GM12878 (cell line): ENCODE results near the gene B4GALNT2. TPM values are rescaled to one million over a fixed set of nuclear protein-coding genes. Genes with fewer than 3 reads are reported as not detected.

Experiments used
- BMI1 ChIP-seq: fragments of 450-650 bp; IDR thresholded peaks from 2 replicates; pipeline ENCODE4 v1.6.1; 2016; ENCODE audit warnings: mild to moderate bottlenecking, moderate library complexity, borderline replicate concordance
- ELK1 ChIP-seq: IDR thresholded peaks from 2 replicates; pipeline ENCODE4 v1.6.1; 2012; ENCODE audit warnings: low read depth, low read length, improper control_type of control experiment
- EP300 ChIP-seq, 2 experiments: fragments of 150-350 bp in 1 of 2; IDR thresholded peaks; 2 replicates each; pipeline ENCODE4 v1.6.1; 2011 to 2012; ENCODE audit warnings: low read depth in 2 of 2, low read length in 2 of 2, borderline replicate concordance in 1 of 2, improper control_type of control experiment in 1 of 2, inconsistent platforms in 1 of 2; ENCODE audit not compliant: control insufficient read depth in 1 of 2
- NFXL1 ChIP-seq: fragments of 450-650 bp; IDR thresholded peaks from 2 replicates; pipeline ENCODE4 v1.6.1; 2017; ENCODE audit warnings: antibody characterized with exemption, mild to moderate bottlenecking, borderline replicate concordance
- POLR2AphosphoS2 ChIP-seq: IDR thresholded peaks from 2 replicates; pipeline ENCODE4 v1.6.1; 2011; ENCODE audit warnings: low read depth, mild to moderate bottlenecking, low read length, improper control_type of control experiment, moderate library complexity
- RCOR1 ChIP-seq: conservative IDR thresholded peaks from 2 replicates; pipeline ENCODE4 v1.6.1; 2012; ENCODE audit warnings: low read depth, low read length, improper control_type of control experiment
- SPI1 ChIP-seq: IDR thresholded peaks from 2 replicates; pipeline ENCODE4 v1.6.1; 2011; ENCODE audit warnings: low read depth, mild to moderate bottlenecking, low read length, moderate library complexity, borderline replicate concordance; ENCODE audit not compliant: insufficient read depth
- USF2 ChIP-seq: IDR thresholded peaks from 2 replicates; pipeline ENCODE4 v1.6.1; 2011; ENCODE audit warnings: low read depth, low read length, improper control_type of control experiment, borderline replicate concordance
- YY1 ChIP-seq: IDR thresholded peaks from 2 replicates; pipeline ENCODE4 v1.6.1; 2011; ENCODE audit warnings: low read depth, mild to moderate bottlenecking, low read length
- ZBTB11 ChIP-seq: fragments of 450-650 bp; formaldehyde crosslinking; IDR thresholded peaks from 2 replicates; pipeline ENCODE4 v1.5.0; 2022; ENCODE audit warnings: mild to moderate bottlenecking, missing genetic modification characterization
- ZBTB40 ChIP-seq: fragments of 450-650 bp; IDR thresholded peaks from 2 replicates; pipeline ENCODE4 v1.6.1; 2016; ENCODE audit warnings: mild to moderate bottlenecking, moderate library complexity, borderline replicate concordance
- polyA plus RNA-seq, 11 experiments: library from polyadenylated mRNA; depleted of rRNA in 4 of 11; unstranded in 6 of 11; stranded (reverse) in 5 of 11; fragments of >200 nt; fragmentation: Nextera tagmentation in 4 of 11; fragmentation: Illumina TruSeq in 1 of 11; extraction: Ambion mirVana in 4 of 11; extraction: Trizol in 1 of 11; gene quantifications; 1 replicate in 1 of 11; 2 replicates in 10 of 11; pipeline versions ENCODE4 v1.2.1 to v1.2.3, GENCODE V29; 2011 to 2016; ENCODE audit warnings: inconsistent platforms in 2 of 11, missing spikeins in 2 of 11, low read depth in 1 of 11
- total RNA-seq, 4 experiments: library from RNA; depleted of rRNA in 3 of 4; stranded (reverse); fragments of >200 nt in 3 of 4; fragmentation: Illumina TruSeq in 1 of 4; extraction: Trizol in 1 of 4; gene quantifications; 2 replicates each; pipeline versions ENCODE4 v1.2.1 to v1.2.3, GENCODE V29; 2013 to 2021

The B4GALNT2 gene
- total and polyA plus RNA-seq, 10 of the 15 experiments (the other 5 are each of a cell fraction or from before 2014, with no cell fraction given) = not detected

- TF ChIP-seq ZBTB11 (no peak), YY1 (0 out of 2 replicates have a peak, but pooled peaks have one; percentile 28), ZBTB40 (no peak), POLR2AphosphoS2 (no peak), ELK1 (no peak), USF2 (no peak), EP300 (IDR thresholded peaks at IDR 0.05; ENCODE audit: borderline replicate concordance in 1 of 2, control insufficient read depth in 1 of 2, low read depth in 2 of 2, low read length in 2 of 2) (no peak), BMI1 (no peak), RCOR1 (no peak), NFXL1 (no peak), SPI1 (no peak)
These were observed 47.7 kb downstream of the B4GALNT2 start (continued) for GRCh38 chr17:49180303-49180702.
